K562 (cell line): ENCODE data around the gene CTDSP1.

ENCODE experiments used
- HNRNPL ChIP-seq: fragments of 200-400 bp; formaldehyde crosslinking; IDR thresholded peaks from 2 replicates; pipeline ENCODE4 v1.6.1; 2017; ENCODE audit warnings: low read depth, mild to moderate bottlenecking, low read length
- NEUROD1 ChIP-seq: fragments of 150-350 bp; IDR thresholded peaks from 2 replicates; pipeline ENCODE4 v1.6.1; 2014; ENCODE audit warnings: borderline replicate concordance, low read length, low read depth; ENCODE audit not compliant: partially characterized antibody
- POLR2A ChIP-seq: fragments of 450-650 bp; conservative IDR thresholded peaks from 2 replicates; pipeline ENCODE4 v1.6.1; 2016
- TAF15 ChIP-seq: fragments of 200-400 bp; formaldehyde crosslinking; IDR thresholded peaks from 2 replicates; pipeline ENCODE4 v1.6.1; 2017; ENCODE audit warnings: mild to moderate bottlenecking, low read depth, low read length, moderate library complexity
- ZKSCAN1 ChIP-seq: fragments of 150-350 bp; IDR thresholded peaks from 2 replicates; pipeline ENCODE4 v1.6.1; 2016; ENCODE audit warnings: low read depth, low read length
- TF ChIP-seq, protein P1 (sequence below), 2 experiments: fragments of 200-800 bp in 1 of 2; sonication (Bioruptor generic) in 1 of 2; sonication (generic) in 1 of 2; formaldehyde crosslinking in 1 of 2; IDR thresholded peaks in 1 of 2; conservative IDR thresholded peaks in 1 of 2; 2 replicates each; pipeline versions ENCODE4 v1.5.0 to v1.6.1; 2016 to 2020; ENCODE audit warnings: missing compliant biosample characterization in 1 of 2, missing genetic modification characterization in 1 of 2, missing genetic modification reagents in 1 of 2
- TF ChIP-seq, protein P2 (sequence below), 3 experiments: IDR thresholded peaks in 2 of 3; conservative IDR thresholded peaks in 1 of 3; 2 replicates each; pipeline ENCODE4 v1.5.1; 2011 to 2012; ENCODE audit warnings: low read length in 3 of 3, mild to moderate bottlenecking in 3 of 3, control low read depth in 2 of 3, improper control_type of control experiment in 1 of 3, inconsistent platforms in 1 of 3, low read depth in 1 of 3, mixed read lengths in 1 of 3, moderate library complexity in 1 of 3; ENCODE audit not compliant: insufficient read depth in 2 of 3
- TF ChIP-seq, protein P3 (sequence below): fragments of 250-450 bp; sonication (Bioruptor Pico); IDR thresholded peaks from 2 replicates; pipeline ENCODE4 v1.5.0; 2021

DNA sequence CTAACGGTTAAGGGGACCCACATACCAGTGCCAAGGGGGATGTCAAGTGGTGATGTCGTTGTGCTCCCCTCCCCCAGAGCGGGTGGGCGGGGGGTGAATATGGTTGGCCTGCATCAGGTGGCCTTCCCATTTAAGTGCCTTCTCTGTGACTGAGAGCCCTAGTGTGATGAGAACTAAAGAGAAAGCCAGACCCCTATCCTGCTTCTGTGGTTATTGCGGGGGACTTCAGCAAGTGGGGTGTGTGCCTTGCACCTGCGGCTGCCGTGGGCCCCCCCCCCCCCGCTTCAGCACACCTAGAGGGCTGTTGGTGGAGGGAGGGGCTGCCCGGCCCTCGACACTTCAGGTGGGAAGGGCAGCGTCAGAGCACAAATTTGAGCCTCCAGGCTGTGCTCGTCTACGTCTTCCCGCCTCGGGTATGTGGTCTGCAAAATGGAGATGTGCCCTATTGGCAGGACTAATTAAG is 6.1 kb downstream of the CTDSP1 start:
- TF ChIP-seq, protein P1, sequence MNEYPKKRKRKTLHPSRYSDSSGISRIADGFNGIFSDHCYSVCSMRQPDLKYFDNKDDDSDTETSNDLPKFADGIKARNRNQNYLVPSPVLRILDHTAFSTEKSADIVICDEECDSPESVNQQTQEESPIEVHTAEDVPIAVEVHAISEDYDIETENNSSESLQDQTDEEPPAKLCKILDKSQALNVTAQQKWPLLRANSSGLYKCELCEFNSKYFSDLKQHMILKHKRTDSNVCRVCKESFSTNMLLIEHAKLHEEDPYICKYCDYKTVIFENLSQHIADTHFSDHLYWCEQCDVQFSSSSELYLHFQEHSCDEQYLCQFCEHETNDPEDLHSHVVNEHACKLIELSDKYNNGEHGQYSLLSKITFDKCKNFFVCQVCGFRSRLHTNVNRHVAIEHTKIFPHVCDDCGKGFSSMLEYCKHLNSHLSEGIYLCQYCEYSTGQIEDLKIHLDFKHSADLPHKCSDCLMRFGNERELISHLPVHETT (CRISPR knock-in tag; conservative IDR thresholded peaks at IDR 0.05 in 1 of 2, IDR thresholded peaks at IDR 0.05 in 1 of 2) = no peak
- peak; percentile 64 for TF ChIP-seq POLR2A
- no peak for TF ChIP-seq ZKSCAN1
- TF ChIP-seq, protein P2, sequence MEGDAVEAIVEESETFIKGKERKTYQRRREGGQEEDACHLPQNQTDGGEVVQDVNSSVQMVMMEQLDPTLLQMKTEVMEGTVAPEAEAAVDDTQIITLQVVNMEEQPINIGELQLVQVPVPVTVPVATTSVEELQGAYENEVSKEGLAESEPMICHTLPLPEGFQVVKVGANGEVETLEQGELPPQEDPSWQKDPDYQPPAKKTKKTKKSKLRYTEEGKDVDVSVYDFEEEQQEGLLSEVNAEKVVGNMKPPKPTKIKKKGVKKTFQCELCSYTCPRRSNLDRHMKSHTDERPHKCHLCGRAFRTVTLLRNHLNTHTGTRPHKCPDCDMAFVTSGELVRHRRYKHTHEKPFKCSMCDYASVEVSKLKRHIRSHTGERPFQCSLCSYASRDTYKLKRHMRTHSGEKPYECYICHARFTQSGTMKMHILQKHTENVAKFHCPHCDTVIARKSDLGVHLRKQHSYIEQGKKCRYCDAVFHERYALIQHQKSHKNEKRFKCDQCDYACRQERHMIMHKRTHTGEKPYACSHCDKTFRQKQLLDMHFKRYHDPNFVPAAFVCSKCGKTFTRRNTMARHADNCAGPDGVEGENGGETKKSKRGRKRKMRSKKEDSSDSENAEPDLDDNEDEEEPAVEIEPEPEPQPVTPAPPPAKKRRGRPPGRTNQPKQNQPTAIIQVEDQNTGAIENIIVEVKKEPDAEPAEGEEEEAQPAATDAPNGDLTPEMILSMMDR (IDR thresholded peaks at IDR 0.05 in 2 of 3, conservative IDR thresholded peaks at IDR 0.05 in 1 of 3; ENCODE audit: insufficient read depth in 2 of 3, low read depth in 1 of 3, low read length in 3 of 3) = no peak
- TF ChIP-seq, protein P3, sequence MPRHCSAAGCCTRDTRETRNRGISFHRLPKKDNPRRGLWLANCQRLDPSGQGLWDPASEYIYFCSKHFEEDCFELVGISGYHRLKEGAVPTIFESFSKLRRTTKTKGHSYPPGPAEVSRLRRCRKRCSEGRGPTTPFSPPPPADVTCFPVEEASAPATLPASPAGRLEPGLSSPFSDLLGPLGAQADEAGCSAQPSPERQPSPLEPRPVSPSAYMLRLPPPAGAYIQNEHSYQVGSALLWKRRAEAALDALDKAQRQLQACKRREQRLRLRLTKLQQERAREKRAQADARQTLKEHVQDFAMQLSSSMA (CRISPR knock-in tag) = no peak
- TF ChIP-seq TAF15 = no peak
- TF ChIP-seq NEUROD1 = no peak
- TF ChIP-seq HNRNPL = no peak
